GM23338 (cell line): ENCODE data around the gene HSD17B2.

ENCODE experiments used
- EZH2 ChIP-seq: fragments of 200-600 bp; sonication (generic); IDR thresholded peaks from one replicate; pipeline ENCODE4 v1.8.0; 2017; ENCODE audit warnings: antibody characterized with exemption, mild to moderate bottlenecking, low read depth; ENCODE audit not compliant: unreplicated experiment
- REST ChIP-seq: IDR thresholded peaks from one replicate; pipeline ENCODE4 v1.6.1; 2018; ENCODE audit warnings: antibody characterized with exemption; ENCODE audit not compliant: unreplicated experiment
- TF ChIP-seq, protein P1 (sequence below), 2 experiments: fragments of 200-600 bp in 1 of 2; sonication (generic) in 1 of 2; conservative IDR thresholded peaks; 2 replicates each; pipeline versions ENCODE4 v1.5.1 to v1.6.1; 2016 to 2017; ENCODE audit warnings: antibody characterized with exemption in 2 of 2, low read depth in 2 of 2, mild to moderate bottlenecking in 2 of 2, moderate library complexity in 1 of 2

GRCh38 chr16:82047787-82048186 lies 12.7 kb downstream of the HSD17B2 start:
- TF ChIP-seq, protein P1, sequence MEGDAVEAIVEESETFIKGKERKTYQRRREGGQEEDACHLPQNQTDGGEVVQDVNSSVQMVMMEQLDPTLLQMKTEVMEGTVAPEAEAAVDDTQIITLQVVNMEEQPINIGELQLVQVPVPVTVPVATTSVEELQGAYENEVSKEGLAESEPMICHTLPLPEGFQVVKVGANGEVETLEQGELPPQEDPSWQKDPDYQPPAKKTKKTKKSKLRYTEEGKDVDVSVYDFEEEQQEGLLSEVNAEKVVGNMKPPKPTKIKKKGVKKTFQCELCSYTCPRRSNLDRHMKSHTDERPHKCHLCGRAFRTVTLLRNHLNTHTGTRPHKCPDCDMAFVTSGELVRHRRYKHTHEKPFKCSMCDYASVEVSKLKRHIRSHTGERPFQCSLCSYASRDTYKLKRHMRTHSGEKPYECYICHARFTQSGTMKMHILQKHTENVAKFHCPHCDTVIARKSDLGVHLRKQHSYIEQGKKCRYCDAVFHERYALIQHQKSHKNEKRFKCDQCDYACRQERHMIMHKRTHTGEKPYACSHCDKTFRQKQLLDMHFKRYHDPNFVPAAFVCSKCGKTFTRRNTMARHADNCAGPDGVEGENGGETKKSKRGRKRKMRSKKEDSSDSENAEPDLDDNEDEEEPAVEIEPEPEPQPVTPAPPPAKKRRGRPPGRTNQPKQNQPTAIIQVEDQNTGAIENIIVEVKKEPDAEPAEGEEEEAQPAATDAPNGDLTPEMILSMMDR (conservative IDR thresholded peaks at IDR 0.05; ENCODE audit: low read depth in 2 of 2) = no peak
- TF ChIP-seq EZH2 (no peak), REST (no peak)
